H54 (cell line): ENCODE measurements around the gene SYNPO.

Source experiments
- DNase-seq: peaks from one replicate; pipeline ENCODE4 v3.0.0; 2011; ENCODE audit warnings: low spot score, mixed read lengths; ENCODE audit not compliant: insufficient read length
- FAIRE-seq: peaks from 3 replicates; lab custom pipeline; 2011; peaks lifted over from hg19 to GRCh38; lab: Jason Lieb, UNC
- POLR2A ChIP-seq: IDR thresholded peaks from 2 replicates; pipeline ENCODE4 v1.6.1; 2011; ENCODE audit warnings: low read depth, mild to moderate bottlenecking, low read length

The SYNPO gene

DNA sequence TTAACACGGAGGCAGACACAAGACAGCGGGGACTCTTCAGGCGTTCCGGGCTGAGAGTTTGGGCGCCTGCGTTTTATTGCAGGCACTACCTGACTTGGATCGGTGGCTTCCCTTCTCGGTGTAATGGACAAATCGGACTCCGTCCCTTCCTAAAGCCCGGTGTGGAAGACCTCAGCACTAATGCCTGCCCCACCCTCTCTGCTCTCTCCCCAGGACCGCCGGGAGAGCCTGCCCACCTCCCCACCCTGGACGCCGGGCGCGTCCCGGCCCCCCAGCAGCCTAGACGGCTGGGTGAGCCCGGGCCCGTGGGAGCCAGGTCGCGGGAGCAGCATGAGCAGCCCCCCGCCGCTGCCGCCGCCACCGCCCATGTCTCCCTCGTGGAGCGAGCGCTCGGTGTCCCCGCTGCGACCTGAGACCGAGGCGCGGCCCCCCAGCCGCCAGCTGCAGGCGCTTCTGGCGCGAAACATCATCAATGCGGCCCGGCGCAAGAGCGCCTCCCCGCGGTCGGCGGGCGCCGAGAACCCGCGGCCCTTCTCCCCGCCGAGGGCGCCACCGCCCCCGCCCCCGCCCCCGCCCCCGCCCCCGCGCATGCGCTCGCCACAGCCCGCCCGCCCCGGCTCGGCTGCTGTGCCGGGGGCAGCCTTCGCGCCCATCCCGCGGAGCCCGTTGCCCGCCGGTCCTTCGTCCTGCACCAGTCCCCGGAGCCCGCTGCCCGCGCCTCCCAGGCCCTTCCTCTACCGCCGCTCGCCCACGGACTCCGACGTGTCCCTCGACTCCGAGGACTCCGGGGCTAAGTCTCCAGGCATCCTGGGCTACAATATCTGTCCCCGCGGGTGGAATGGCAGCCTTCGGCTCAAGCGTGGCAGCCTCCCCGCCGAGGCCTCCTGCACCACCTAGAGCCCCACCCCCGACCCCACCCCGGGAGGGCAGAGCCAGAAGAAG, 16.0 kb downstream of the SYNPO start:
- FAIRE-seq (no peak), DNase-seq (no peak)
- no peak for TF ChIP-seq POLR2A

DNA sequence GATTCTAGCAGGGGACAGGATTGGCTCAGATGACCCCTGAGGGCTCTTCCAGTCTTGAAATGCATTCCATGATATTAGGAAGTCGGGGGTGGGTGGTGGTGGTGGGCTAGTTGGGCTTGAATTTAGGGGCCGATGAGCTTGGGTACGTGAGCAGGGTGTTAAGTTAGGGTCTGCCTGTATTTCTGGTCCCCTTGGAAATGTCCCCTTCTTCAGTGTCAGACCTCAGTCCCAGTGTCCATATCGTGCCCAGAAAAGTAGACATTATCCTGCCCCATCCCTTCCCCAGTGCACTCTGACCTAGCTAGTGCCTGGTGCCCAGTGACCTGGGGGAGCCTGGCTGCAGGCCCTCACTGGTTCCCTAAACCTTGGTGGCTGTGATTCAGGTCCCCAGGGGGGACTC, 17.7 kb downstream of the SYNPO start:
- TF ChIP-seq POLR2A, result no peak
- FAIRE-seq, result no peak
- DNase-seq, result no peak

DNA sequence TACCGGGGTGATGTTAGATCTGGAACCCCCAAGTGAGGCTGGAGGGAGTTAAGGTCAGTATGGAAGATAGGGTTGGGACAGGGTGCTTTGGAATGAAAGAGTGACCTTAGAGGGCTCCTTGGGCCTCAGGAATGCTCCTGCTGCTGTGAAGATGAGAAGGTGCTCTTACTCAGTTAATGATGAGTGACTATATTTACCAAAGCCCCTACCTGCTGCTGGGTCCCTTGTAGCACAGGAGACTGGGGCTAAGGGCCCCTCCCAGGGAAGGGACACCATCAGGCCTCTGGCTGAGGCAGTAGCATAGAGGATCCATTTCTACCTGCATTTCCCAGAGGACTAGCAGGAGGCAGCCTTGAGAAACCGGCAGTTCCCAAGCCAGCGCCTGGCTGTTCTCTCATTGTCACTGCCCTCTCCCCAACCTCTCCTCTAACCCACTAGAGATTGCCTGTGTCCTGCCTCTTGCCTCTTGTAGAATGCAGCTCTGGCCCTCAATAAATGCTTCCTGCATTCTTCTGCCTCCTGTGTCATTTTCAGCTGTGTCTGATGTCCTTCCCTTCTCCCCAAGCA, 18.3 kb downstream of the SYNPO start:
- TF ChIP-seq POLR2A, result no peak
- no peak for FAIRE-seq
- no peak for DNase-seq

DNA sequence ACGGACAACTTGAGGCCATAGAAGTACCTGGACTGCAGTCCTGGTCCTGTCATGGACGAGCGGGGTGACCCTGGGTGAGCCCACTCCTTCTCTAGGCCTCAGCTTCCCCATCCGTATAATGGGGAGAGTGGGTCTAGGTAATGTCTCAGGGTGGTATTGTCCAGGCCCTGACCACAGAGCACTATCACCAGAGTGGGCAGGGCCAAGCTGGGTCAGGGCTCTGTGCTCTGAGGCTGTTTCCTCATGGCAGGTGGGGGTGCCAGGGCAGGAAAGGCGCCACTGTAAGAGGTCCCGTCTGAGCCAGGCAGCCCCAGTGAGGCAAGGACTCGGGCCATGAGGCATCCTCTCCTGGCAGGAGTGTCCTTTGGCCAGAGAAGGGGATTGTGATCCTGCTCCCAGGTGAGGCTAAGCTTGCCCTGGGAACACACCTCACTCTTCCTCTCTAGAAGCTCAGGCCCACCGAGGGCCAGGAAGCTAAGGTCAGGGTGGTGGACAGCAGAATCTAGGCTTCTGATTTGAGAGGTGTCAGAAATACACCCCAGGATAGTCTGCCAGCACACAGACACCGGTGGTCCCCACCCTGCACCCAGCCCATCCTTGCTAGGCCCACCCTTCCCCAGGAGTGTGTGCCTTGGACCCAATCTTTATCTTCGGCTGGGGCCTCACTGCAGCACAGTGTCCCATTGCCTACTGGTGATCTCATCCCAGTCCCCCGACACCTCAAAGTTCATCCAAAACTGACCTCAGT, 19.1 kb downstream of the SYNPO start:
- TF ChIP-seq POLR2A, result no peak
- FAIRE-seq (no peak), DNase-seq (no peak)

DNA sequence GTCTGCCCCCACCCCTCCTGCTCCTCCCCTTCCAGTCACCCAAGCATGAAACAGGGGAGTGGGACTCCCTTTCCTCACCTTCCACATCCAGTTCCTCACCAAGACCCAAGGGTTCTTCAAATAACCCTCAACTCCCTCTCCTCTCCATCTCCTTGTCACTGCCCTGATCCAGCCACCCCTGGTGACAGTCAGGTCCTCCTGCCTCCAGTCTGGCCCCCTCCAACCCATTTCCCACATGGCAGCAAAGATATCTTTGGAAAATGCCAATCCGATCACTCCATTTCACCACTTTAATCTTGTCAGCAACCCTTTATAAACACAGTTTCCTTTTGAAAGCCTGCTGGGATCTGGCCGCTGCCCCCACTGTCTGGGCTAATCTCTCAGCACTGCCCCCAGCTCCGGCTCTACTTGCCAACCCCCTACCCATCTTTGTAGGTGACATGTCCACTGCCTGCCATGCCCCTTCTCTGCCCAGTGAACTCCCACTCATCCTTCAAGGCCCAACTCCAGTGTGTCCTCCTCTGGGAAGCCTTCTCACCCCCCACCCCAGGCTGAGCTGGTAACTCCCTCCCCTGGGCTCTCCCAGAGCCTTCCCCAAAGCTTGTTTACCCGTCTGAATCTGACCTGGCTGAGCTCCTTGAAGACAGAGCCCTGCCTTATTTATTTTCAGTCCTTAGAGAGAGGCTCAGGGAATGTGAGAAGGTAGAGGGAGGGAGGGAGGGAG, 19.8 kb downstream of the SYNPO start:
- DNase-seq, result no peak
- TF ChIP-seq POLR2A, result no peak
- no peak for FAIRE-seq

DNA sequence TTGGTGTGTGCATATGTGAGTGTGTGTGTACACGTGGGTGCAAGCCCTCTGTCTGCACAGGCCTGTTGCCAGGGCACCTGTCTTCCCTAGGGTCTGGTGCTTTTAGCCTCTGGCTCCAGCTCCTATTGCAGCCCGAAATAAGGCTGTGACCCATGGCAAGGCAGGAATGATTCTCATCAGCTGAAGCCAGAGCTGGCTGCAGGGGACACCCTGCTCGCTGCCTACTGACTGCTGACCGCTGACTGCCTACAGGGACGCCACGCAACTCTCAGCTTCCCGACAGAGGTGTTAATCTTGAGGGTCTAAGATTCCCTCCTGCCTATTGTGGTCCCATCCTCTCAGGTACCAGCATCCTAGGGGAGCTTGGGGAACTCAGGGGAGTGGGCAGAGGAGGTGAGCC, 20.6 kb downstream of the SYNPO start, which contains the start of gene MYOZ3:
Gene MYOZ3 (plus strand): TSS at position 166 of the 400 bp plus-strand sequence. CDS start 1,691 bp downstream, outside the sequence.
- TF ChIP-seq POLR2A, result no peak
- no peak for FAIRE-seq

DNA sequence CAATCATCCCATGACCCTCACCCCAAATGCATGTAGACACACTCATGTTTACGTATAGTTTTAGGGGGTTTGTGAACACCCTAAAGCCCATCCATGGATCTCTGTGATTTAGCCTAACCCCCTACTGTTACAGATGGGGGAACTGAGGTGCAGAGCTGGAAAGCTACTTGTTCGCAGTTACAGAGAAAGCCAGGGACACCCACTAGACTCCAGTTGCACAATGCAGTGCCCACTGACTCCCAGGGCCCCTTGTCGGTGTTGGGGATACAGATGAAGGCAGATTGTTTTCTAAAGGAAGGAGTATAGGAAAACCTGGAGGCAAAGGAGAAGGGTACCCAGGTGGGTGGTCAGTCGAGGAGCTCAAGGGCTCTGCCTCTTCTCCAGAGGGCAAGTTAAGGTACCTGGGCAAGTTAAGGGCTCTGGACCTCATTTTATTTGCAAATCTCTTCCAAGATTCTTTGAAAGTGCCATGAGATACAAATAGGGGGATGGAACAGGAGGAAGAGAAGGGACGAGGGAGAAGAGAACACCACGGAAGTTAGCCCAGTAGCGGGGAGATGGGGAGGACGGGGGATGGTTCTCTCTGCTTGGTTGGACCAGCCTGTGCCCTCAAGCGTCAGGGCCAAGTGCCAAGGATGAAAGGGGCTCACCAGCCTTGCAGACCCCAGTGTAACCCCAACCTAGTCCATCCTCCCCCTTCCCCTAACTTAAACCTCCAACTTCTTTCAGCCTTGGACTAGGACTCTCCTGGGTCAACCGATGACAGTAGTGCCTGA, 21.5 kb downstream of the SYNPO start:
- TF ChIP-seq POLR2A, result no peak
- FAIRE-seq (no peak), DNase-seq (no peak)

More for the DNA sequence above, 20.6 kb downstream of the SYNPO start, which contains the start of gene MYOZ3:
- DNase-seq, result no peak

DNA sequence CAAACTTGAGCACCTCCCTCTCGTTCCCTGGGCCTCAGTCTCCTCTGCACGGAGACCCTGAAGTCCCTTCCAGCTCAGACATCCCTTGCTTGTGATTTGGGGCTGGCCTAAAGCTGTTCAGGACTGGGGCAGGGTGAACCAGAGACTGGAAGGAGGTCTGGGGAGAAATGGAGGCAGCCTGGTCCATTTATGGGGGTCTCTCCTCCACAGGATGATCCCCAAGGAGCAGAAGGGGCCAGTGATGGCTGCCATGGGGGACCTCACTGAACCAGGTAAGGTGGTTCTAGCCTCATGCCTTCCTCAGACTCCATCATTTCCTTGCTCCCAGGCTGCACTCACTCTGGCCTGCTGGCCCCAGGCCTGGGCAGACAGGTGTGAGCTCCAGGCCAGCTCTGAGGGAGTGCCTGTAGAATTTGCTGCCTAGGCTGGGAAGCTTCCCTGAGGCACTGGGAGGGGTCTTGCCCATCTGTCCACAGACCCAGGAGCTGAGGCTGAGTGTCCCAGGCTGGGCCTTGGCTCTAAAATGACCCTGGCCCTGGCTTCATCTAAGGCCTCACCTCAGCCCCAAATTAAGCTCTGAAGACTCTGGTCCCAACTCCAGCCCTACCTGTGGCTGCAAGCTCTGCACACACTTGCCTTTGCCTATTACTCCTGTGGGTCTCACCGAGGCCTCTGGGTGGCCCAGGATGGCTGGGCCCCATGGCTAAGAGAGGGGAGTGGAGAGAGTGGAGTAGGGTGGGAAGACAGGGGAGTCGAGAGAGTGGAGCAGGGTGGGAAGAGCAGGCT, 22.5 kb downstream of the SYNPO start:
- FAIRE-seq (no peak), DNase-seq (no peak)
- no peak for TF ChIP-seq POLR2A

DNA sequence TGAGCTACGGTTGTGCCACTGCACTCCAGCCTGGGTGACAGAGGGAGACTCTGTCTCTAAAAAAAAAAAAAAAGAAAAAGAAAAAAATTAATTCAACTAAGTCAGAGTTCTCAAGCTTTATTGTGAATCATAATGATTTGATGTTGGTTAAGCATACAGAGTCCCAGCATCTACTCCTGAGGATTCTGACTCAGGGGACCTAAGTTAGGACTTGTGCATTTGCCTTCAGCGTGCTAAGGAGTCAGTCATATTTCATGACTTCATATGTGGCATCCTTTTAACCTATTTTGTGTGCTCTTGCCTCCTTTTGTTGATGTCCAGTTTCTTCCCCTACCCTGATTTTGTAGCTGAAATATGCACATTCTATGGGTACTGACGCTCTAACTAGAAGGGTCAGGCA, 23.5 kb downstream of the SYNPO start:
- FAIRE-seq, result no peak
- no peak for DNase-seq
- no peak for TF ChIP-seq POLR2A

DNA sequence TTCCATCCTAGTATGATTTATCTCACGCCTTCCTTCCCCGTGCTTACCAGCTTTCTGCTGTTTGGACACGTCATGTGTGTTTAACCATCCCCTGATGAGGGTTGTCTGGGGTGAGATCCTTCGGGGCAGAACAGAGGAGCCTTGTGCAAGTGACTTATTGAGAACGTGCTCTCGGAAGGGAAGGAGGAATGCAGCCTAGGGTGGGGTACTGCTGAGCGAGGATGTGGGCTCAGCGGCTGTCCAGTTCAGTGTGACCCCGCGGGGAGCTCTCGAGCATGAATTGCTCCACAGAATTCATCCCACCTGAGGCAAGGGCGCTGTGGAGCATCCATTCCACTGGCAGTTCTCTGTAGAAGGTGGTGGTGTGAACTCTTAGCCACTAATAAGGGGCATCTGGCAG, 24.6 kb downstream of the SYNPO start:
- no peak for DNase-seq
- FAIRE-seq, result no peak
- no peak for TF ChIP-seq POLR2A

DNA sequence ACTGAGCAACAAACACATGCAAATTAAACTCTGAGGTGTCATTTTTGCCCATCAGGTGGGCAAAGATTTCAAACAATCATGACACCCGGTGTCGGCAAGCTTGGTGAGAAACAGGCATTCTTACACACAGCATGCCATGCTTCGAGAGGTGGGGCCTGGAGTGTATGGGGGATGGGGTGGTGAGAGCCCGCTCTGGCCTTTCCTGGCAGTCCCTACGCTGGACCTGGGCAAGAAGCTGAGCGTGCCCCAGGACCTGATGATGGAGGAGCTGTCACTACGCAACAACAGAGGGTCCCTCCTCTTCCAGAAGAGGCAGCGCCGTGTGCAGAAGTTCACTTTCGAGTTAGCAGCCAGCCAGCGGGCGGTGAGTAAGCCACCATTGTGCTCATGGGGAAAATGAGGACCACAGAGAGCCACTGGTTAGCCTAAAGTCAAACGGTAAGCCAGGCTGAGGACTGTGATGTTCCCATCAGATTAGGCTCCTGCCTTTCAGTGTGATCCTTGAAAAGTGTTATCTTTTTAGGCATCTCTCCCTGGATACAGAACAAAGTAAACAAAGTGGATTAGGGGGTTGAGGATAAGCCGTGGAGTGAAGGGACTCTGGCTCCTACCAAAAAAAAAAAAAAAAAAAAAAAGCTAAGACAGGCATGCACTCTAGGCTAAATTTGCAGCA, 30.0 kb downstream of the SYNPO start:
- DNase-seq (no peak), FAIRE-seq (no peak)
- TF ChIP-seq POLR2A, result no peak
